ENCODE results near the gene ANO6. TPM values are rescaled to one million over a fixed set of nuclear protein-coding genes. Genes with fewer than 3 reads are reported as not detected.

ANO6 gene
- total RNA-seq, 3 donors from 2014 or later = 71.8 to 141 (median 76.5) TPM

DNA sequence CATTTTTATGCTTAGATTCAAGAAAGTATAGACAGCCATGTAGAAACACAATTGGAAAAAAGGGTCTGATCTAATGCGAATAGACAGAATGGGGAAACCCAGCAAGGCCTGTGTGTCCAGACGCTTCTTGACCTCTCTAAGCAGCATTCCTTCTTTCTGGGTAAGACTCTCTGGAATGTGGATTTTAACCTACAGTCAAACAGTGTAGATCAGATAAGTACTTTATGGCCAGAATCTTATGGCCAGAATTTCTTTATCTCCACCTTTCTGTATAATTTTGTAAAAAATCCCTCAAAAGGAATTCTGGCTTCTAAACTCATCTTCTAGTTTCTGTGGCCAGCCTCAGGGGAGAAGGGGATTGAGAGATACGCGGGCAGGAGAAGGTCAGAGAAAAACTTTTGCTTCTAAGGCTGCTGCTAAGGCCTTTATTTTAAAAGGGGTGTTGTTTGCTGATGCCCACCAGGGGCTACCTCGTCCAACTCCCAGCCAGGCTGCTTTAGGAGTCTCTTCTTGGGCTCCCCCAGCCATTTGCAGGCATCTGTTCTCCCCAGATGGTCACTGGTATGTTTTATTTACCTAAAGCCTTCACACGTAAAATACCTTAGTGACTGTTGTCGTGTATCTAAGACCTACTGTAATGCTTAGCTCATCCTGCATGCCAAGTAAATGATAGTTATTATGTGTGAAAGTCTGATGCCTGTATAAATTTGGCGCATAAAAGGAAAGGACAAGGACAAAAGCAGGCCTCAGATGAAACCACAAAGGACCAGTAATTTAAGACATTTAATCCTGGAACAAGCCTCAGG is 68.4 kb downstream of the ANO6 start:
- Histone ChIP-seq H3K9me3 (no peaks in the 10 kb centered on the region), H3K4me1 (no peaks in the 10 kb centered on the region), H3K27me3 (no peaks in the 10 kb centered on the region), H3K36me3 (no peaks in the 10 kb centered on the region), H3K27ac (peak overlapping the region; percentile 4 to 34), H3K4me3 (no peak overlapping the region)
- intact Hi-C loops (cut with DNase I; ENCODE audit: low total_unique reads) = no loop called here
- no peak for DNase-seq (ENCODE audit: low spot score in 2 of 2)
- TF ChIP-seq CTCF (IDR thresholded peaks at IDR 0.05) (no peak), POLR2AphosphoS5 (IDR thresholded peaks at IDR 0.05) (no peak), POLR2A (IDR thresholded peaks at IDR 0.05) (no peak)

DNA sequence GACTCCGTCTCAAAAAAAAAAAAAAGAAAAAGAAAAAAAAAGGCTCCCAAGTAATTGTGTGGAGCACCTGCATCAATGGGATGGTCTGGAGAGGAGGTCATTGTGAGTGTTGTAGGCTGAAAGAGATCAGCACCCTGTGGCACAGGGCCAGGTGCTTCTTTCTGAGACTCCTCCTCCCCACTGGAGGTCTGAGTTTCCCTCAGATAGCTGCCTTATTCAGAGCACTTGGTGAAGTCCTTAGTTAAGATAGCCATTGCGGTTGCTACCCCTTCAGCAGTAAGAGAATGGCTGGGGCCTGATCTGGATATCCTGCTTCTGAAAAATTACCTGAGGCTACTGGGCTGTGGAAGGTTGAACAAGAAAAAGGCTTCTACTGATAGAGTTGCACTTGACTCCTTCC is 69.8 kb downstream of the ANO6 start:
- TF ChIP-seq POLR2AphosphoS5 (IDR thresholded peaks at IDR 0.05) = no peak
- no peak for TF ChIP-seq CTCF (IDR thresholded peaks at IDR 0.05)
- TF ChIP-seq POLR2A (IDR thresholded peaks at IDR 0.05) = no peak
- no peaks in the 10 kb centered on the region for H3K4me1 ChIP-seq
- H3K4me3 ChIP-seq = no peak overlapping the region
- DNase-seq (ENCODE audit: low spot score in 2 of 2) = no peak
- H3K36me3 ChIP-seq = no peaks in the 10 kb centered on the region
- H3K27me3 ChIP-seq = no peaks in the 10 kb centered on the region
- no peaks in the 10 kb centered on the region for H3K9me3 ChIP-seq
- H3K27ac ChIP-seq = no peak overlapping the region
- intact Hi-C loops (cut with DNase I; ENCODE audit: low total_unique reads) = no loop called here

GRCh38 chr12:45286621-45287020 is 70.7 kb downstream of the ANO6 start:
- no peak for DNase-seq (ENCODE audit: low spot score in 2 of 2)
- intact Hi-C loops (cut with DNase I; ENCODE audit: low total_unique reads) = no loop called here
- TF ChIP-seq POLR2AphosphoS5 (IDR thresholded peaks at IDR 0.05) (no peak), POLR2A (IDR thresholded peaks at IDR 0.05) (no peak), CTCF (IDR thresholded peaks at IDR 0.05) (no peak)
- Histone ChIP-seq H3K9me3 (no peaks in the 10 kb centered on the region), H3K27me3 (no peaks in the 10 kb centered on the region), H3K4me1 (no peaks in the 10 kb centered on the region), H3K27ac (no peak overlapping the region), H3K4me3 (no peak overlapping the region), H3K36me3 (no peaks in the 10 kb centered on the region)

GRCh38 chr12:45289245-45290215 is 73.6 kb downstream of the ANO6 start:
- H3K36me3 ChIP-seq = no peaks in the 10 kb centered on the region
- no peaks in the 10 kb centered on the region for H3K4me1 ChIP-seq
- TF ChIP-seq POLR2A (IDR thresholded peaks at IDR 0.05) = no peak
- no peaks in the 10 kb centered on the region for H3K27me3 ChIP-seq
- H3K27ac ChIP-seq = peak overlapping the region in 1 of 2 donors; percentile 27
- DNase-seq (ENCODE audit: low spot score in 2 of 2) = no peak
- H3K4me3 ChIP-seq = no peak overlapping the region
- no peaks in the 10 kb centered on the region for H3K9me3 ChIP-seq
- intact Hi-C loops (cut with DNase I; ENCODE audit: low total_unique reads) = no loop called here

GRCh38 chr12:45290216-45290605 is 74.3 kb downstream of the ANO6 start:
- TF ChIP-seq CTCF (IDR thresholded peaks at IDR 0.05) (no peak), POLR2A (IDR thresholded peaks at IDR 0.05) (no peak), POLR2AphosphoS5 (IDR thresholded peaks at IDR 0.05) (peak in 1 of 3 donors; percentile 36)
- no peaks in the 10 kb centered on the region for H3K36me3 ChIP-seq
- H3K9me3 ChIP-seq = no peaks in the 10 kb centered on the region
- no peak overlapping the region for H3K4me3 ChIP-seq
- no peak for DNase-seq (ENCODE audit: low spot score in 2 of 2)
- intact Hi-C loops (cut with DNase I; ENCODE audit: low total_unique reads) = no loop called here
- H3K4me1 ChIP-seq = no peaks in the 10 kb centered on the region
- no peak overlapping the region for H3K27ac ChIP-seq
- no peaks in the 10 kb centered on the region for H3K27me3 ChIP-seq

All from breast epithelium (tissue), 4 donors.